Breast epithelium (tissue), 4 donors: ENCODE data around the gene CDC73. TPM values are rescaled to one million over a fixed set of nuclear protein-coding genes. Genes with fewer than 3 reads are reported as not detected.

Experiments
- DNase-seq, 2 donors: peaks; one replicate each; pipeline ENCODE4 v3.0.0-alpha.2; 2019; ENCODE audit warnings: low spot score in 2 of 2
- H3K27ac ChIP-seq, 2 donors: fragments of 200-600 bp; sonication (generic) in 1 of 2; one replicate each; pipeline ENCODE4 v1.5.1; 2016 to 2019; ENCODE audit warnings: mild to moderate bottlenecking in 1 of 2
- H3K27me3 ChIP-seq, 2 donors: fragments of 200-600 bp; sonication (generic) in 1 of 2; one replicate each; pipeline versions ENCODE4 v1.5.1 to v1.6.0; 2017 to 2019; ENCODE audit warnings: control low read depth in 1 of 2, mild to moderate bottlenecking in 1 of 2
- H3K36me3 ChIP-seq: fragments of 200-600 bp; one replicate; pipeline ENCODE4 v1.5.1; 2019
- H3K4me1 ChIP-seq, 2 donors: fragments of 200-600 bp; sonication (generic); one replicate each; pipeline ENCODE4 v1.5.1; 2016 to 2019; ENCODE audit warnings: control low read depth in 1 of 2
- H3K4me3 ChIP-seq, 3 donors: fragments of 200-600 bp; sonication (generic); 1 replicate in 2 of 3; 2 replicates in 1 of 3; pipeline ENCODE4 v1.5.1; 2016 to 2019; ENCODE audit warnings: mild to moderate bottlenecking in 3 of 3, moderate library complexity in 2 of 3
- H3K9me3 ChIP-seq, 2 donors: fragments of 200-600 bp; sonication (generic) in 1 of 2; one replicate each; pipeline ENCODE4 v1.5.1; 2016 to 2019; ENCODE audit warnings: control low read depth in 1 of 2
- CTCF ChIP-seq, 3 donors: fragments of 450-650 bp; IDR thresholded peaks; one replicate each; pipeline ENCODE4 v1.5.1; 2016 to 2017; ENCODE audit warnings: antibody characterized with exemption in 3 of 3, mild to moderate bottlenecking in 3 of 3, moderate library complexity in 3 of 3
- POLR2A ChIP-seq: fragments of 450-650 bp; IDR thresholded peaks from one replicate; pipeline ENCODE4 v1.6.1; 2016; ENCODE audit warnings: antibody characterized with exemption, mild to moderate bottlenecking, moderate library complexity
- POLR2AphosphoS5 ChIP-seq, 3 donors: sonication (generic); formaldehyde crosslinking; IDR thresholded peaks; one replicate each; pipeline ENCODE4 v1.6.1; 2017; ENCODE audit warnings: antibody characterized with exemption in 3 of 3
- intact Hi-C: fragments of 100-400 bp; cut with DNase I; formaldehyde crosslinking; loops from one replicate; pipeline ENCODE4 v1.15.1; 2023; ENCODE audit warnings: low total_unique reads
- total RNA-seq, 3 donors: library from RNA; depleted of rRNA; stranded (reverse); fragments of >200 nt; gene quantifications; one replicate each; pipeline ENCODE4 v1.1.0, GENCODE V29; 2016

Gene CDC73
- total RNA-seq, 3 donors from 2014 or later = 36.1 to 52.0 (median 49.6) TPM

DNA sequence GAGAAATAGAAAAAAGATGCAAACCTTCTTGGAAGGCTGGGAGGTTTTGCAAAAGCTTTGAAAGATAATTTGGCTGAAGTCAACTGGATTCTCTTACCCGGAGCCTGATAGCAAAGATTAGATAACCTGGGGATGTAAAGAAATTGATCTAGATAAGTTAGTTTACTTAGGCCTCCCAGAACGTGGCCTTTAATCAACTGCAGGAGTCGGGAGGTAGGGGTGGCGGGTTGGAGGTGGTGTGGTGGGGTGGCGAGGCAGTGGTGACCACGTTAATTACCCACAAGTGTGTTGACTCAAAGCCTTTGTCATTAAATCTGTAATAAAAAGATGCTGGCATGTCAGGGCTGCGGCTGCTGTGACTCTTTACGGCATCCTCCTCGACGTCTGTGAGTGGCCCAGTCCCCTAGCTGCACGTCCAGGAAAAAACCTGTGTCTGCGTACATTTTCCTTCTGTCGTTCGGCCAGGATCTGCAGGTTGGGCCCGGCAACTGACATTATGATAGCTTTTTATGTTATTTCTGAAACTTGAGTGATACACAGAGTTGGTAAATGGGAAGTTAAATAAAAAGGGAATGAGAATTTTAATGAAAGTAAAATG lies 115.6 kb downstream of the CDC73 start:
- H3K27ac ChIP-seq = no peak overlapping the region
- no peak for DNase-seq
- H3K9me3 ChIP-seq = no peaks in the 10 kb centered on the region
- intact Hi-C loops = no loop called here
- H3K36me3 ChIP-seq = no peaks in the 10 kb centered on the region
- no peaks in the 10 kb centered on the region for H3K4me1 ChIP-seq
- no peak overlapping the region for H3K4me3 ChIP-seq
- no peak for TF ChIP-seq POLR2A
- no peak for TF ChIP-seq POLR2AphosphoS5 (IDR thresholded peaks at IDR 0.05)
- TF ChIP-seq CTCF (IDR thresholded peaks at IDR 0.05) = no peak
- H3K27me3 ChIP-seq = no peaks in the 10 kb centered on the region

GRCh38 chr1:193240609-193241008 lies 118.8 kb downstream of the CDC73 start:
- Histone ChIP-seq H3K4me1 (no peaks in the 10 kb centered on the region), H3K4me3 (no peak overlapping the region), H3K27ac (no peak overlapping the region), H3K27me3 (no peaks in the 10 kb centered on the region), H3K36me3 (no peaks in the 10 kb centered on the region), H3K9me3 (no peaks in the 10 kb centered on the region)
- no peak for DNase-seq
- intact Hi-C loops = no loop called here
- TF ChIP-seq CTCF (IDR thresholded peaks at IDR 0.05) (no peak), POLR2A (no peak), POLR2AphosphoS5 (IDR thresholded peaks at IDR 0.05) (no peak)

DNA sequence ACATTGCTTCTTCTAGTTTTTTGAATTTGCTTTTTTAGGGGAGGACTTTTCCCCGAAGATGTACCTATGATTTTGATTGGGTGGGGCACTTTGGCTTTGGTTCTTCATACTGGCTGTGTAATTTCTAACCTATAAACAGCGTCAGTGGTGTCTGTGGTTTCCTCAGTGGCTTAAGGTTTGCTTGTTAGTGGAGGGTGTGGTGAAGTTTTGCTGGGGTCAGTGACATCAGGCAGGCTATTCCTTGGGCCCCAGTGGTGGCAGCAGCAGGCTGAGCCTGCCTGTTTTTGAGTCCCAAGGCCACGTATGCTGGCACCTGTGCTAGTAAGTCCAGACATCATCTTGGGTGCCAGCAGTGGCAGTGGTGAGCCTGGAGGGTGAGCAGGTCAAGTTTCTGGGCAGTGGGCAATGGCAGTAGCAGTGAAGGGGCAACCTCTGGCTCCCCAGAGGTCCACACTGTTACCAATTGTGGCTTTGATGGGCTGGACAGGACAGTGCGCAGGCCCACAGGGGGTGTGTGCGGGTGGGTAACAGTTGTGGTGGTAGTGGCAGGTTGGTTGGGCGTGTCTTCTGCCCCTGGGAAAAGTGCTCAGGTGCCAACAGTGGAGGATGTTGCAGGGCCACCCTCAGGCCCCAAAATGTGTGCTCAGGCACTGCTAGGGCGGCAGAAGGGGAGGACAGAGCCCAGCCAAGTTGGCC lies 119.4 kb downstream of the CDC73 start:
- H3K9me3 ChIP-seq = no peaks in the 10 kb centered on the region
- no peaks in the 10 kb centered on the region for H3K4me1 ChIP-seq
- intact Hi-C loops = no loop called here
- no peak overlapping the region for H3K27ac ChIP-seq
- no peaks in the 10 kb centered on the region for H3K27me3 ChIP-seq
- DNase-seq = no peak
- no peak for TF ChIP-seq CTCF (IDR thresholded peaks at IDR 0.05)
- TF ChIP-seq POLR2AphosphoS5 (IDR thresholded peaks at IDR 0.05) = no peak
- TF ChIP-seq POLR2A = no peak
- H3K36me3 ChIP-seq = no peaks in the 10 kb centered on the region
- H3K4me3 ChIP-seq = no peak overlapping the region

DNA sequence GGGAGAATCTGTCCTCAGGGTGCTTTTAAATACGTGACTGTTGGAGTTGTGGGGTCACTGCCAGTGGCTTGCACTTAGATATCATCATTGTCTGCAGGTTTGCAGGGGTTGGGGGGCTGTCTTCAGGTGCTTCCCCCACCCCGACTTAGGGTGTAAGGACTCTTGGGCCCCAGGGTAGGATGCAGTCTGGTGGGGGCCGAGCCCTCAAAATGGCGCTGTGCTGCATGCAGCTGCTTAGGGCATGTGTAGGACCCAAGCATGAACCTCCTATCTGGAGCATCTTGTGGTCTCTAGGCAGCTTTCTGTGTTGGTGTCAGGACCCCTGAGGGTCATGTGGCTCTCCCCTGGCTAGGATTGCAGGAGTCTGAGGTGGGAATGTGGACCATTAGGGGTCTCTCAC lies 120.2 kb downstream of the CDC73 start:
- Histone ChIP-seq H3K27me3 (no peaks in the 10 kb centered on the region), H3K27ac (no peak overlapping the region), H3K4me1 (no peaks in the 10 kb centered on the region), H3K4me3 (no peak overlapping the region), H3K9me3 (no peaks in the 10 kb centered on the region), H3K36me3 (no peaks in the 10 kb centered on the region)
- intact Hi-C loops = no loop called here
- TF ChIP-seq POLR2A (no peak), POLR2AphosphoS5 (IDR thresholded peaks at IDR 0.05) (no peak), CTCF (IDR thresholded peaks at IDR 0.05) (no peak)
- DNase-seq = no peak

- peaks cover 0 to 15% of the 10 kb centered on the region in 2 donors for H3K9me3 ChIP-seq
- H3K27ac ChIP-seq = no peak overlapping the region
- intact Hi-C loops = no loop called here
- no peaks in the 10 kb centered on the region for H3K27me3 ChIP-seq
- no peaks in the 10 kb centered on the region for H3K4me1 ChIP-seq
- DNase-seq = no peak
- TF ChIP-seq POLR2A = no peak
- no peak for TF ChIP-seq CTCF (IDR thresholded peaks at IDR 0.05)
- no peak for TF ChIP-seq POLR2AphosphoS5 (IDR thresholded peaks at IDR 0.05)
- H3K4me3 ChIP-seq = no peak overlapping the region
- H3K36me3 ChIP-seq = no peaks in the 10 kb centered on the region
These were observed 127.4 kb downstream of the CDC73 start for GRCh38 chr1:193249187-193249586.
